ENCODE data around the gene ASAP3.
"Not testable (repeated sequence)": the region's sequence is repeated elsewhere in the genome, so short reads cannot be mapped to it uniquely, and the experiment has no call there.

The ASAP3 gene

DNA sequence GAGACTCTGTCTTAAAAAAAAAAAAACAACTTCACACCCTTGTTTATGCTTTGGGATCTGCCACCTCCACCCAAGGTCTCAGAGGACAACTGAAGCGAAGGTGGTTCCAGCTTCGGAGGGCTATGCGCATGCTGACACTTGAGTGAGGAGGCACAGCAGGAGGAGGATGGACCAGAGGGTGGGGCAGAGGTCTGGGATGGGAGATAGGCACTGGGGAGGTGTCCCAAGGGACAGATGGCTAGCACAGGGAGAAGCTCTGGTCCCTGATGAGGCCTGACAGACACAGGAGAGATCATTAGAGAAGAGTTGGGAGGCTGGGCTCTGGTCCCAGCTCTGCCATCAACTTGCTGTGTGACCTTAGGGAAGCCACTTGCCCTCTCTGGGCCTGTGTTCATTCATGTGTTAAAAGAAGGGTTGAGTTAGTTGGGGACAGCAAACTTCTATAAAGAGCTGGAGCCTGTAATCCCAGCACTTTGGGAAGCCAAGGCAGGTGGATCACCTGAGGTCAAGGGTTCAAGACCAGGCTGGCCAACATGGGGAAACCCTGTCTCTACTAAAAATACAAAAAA is 30.2 kb upstream of the ASAP3 start:
- DNase-seq, result no peak

DNA sequence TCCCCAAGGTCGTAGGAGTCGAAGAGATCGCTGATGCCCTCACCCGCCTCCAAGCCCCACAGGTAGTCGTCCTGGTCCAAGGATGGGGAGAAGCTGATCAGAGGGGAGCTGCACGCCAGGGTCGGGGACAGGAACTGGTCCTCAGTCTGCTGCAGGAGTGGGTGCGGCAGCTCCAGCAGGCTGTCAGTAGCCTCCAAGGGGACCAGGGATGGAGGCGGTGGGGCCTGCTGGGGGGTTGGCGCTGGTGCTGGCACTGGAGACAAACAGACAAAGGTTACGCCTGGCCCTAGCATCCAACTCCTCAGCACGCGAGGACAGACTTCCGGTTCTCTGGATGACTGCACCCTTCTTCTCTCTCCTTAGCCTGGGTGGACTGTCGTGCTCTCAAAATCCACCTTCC is 25.9 kb upstream of the ASAP3 start:
- no peak for DNase-seq

DNA sequence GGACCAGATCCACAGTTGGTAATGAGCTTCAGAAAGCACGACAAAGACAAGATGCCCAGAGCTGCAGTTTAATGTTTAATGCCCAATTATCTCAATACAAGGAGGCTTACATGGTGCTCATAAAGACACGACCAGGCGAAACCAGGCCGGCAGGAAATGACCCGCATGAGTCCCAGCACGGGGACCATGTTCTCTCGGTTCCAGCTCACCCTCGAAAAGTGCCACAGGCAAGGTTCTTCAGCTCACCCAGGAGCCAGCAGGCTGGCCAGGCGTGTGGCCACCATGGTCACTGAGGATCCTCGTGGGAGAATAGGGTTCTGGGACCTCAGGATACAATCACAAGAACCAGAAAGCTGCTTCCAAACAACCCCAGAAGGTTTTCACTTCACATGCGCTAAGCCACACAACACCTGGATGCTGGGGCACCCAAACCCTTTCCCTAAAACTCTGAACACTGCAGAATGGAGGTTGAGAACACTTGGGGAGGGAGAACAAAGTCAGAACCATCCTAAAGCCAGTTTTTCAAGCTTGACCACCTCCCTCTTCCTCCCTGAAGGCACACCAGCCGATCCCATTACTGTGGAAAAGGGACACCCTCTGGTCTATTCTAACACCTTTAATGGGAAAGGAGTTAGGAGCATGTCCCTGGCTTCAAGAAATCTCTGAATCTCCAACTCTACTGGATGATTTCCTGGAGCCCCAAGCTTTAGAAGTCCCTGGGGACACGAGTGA is 22.6 kb upstream of the ASAP3 start:
- DNase-seq, result no peak

DNA sequence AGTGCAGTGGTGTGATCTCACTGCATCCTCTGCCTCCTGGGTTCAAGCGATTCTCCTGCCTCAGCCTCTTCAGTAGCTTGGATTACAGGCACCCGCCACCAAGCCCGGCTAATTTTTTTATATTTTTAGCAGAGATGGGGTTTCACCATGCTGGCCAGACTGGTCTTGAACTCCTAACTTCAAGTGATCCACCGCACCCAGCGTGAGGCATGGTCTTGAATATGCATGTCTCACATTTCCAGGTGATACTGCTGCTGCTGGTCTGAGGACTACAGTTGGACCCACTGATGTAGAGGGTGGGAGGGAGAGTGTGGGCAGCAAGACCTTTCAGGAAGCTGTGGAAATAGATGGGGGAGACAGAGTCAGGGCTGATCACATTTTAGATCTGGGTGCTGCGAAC is 21.9 kb upstream of the ASAP3 start:
- DNase-seq, result no peak

DNA sequence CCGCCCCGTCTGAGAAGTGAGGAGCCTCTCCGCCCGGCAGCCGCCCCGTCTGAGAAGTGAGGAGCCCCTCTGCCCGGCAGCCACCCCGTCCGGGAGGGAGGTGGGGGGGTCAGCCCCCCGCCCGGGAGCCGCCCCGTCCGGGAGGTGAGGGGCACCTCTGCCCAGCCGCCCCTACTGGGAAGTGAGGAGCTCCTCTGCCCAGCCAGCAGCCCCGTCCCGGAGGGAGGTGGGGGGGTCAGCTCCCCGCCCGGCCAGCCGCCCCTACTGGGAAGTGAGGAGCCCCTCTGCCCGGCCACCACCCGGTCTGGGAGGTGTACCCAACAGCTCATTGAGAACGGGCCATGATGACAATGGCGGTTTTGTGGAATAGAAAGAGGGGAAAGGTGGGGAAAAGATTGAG is 20.2 kb upstream of the ASAP3 start:
- DNase-seq, result not testable (repeated sequence)

DNA sequence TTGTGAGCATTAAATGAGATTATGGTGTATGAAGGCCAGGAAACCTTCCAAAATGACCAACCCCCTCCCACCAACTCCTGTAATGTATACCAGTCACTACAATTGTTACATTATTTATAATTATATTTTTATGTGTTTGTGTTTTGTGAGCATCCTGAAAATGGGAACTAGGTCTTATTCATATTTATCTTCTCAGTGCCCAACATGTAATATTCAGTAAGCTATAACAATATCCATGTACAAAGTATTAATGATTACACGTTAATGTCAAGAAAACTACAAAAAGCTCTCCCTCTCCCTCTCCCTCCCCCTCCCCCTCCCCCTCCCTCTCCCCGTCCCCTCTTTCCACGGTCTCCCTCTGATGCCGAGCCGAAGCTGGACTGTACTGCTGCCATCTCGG is 19.0 kb upstream of the ASAP3 start:
- DNase-seq, result no peak

DNA sequence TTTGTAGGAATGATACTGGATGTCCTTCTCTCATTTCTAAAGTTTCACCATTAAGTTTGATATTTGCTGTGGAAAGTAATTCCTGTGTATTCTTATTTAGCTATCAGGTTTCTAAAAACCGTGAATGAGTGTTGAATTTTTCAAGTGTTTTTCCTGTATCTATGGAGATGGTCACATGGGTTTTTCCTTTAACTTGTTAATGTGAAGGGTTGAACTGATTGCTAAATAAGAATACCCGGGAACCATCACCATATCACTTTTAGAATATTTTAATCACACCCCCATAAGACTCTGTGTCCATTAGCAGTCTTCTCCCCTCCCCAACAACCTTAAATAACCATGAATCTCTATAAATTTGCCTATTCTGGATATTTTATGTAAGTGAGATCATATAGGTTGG is 16.5 kb upstream of the ASAP3 start:
- DNase-seq, result no peak

DNA sequence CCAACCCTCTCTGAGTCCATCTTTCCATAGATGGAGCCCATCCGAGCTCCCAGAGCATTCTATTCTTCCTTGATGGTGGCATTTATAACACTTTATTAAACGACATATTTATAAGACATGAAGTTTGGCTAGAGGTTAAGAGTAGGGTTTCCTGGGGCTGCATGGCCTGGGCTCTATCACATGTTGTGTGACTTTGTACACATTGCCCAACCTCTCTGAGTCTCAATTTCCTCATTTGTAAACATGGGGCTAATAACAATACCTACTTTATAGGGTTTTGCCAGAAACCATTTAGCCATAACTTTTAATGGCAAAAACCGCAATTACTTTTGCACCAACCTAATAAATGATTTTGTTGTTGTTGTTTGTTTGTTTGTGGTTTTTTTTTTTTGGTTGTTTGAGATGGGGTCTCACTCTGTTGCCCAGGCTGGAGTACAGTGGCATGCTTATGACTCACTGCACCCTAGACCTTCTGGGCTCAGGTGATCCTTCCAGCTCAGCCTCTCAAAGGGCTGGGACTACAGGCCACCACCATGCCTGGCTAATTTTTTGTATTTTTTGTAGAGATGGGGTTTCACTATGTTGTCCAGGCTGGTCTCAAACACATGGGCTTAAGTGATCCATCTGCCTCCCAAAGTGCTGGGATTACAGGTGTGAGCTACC is 13.9 kb upstream of the ASAP3 start:
- peak; percentile 26 for DNase-seq

DNA sequence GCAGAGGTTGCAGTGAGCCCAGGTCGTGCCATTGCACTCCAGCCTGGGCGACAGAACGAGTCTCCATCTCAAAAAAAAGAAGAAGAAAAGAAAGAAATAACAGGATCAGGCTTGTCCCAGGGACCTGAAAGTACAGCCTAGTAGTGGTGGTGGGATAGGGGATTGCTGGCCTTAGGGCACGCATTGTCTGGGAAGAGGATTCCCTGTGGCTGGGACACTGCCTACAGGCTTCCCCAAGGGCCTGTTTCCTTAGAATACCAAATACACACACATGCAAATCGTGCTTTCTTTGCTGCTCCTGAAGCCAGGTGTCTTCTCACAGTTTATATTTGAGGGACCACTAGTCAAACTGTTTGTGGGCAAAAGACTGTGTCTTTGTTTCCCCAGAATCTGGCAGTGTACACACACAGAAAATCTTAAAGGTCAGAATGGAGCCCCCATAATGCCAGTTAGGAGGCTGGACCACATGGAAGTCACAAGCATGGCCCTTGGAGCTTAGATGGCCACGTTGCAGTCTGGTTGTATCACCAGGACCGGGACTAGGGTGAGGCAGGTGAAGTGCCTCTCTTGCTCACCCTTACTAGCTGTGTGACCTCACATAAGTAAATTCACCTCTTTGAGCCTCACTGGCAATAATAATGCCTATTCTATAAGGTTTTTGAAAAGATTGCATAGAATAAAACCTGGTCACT is 12.7 kb upstream of the ASAP3 start:
- DNase-seq, result no peak

DNA sequence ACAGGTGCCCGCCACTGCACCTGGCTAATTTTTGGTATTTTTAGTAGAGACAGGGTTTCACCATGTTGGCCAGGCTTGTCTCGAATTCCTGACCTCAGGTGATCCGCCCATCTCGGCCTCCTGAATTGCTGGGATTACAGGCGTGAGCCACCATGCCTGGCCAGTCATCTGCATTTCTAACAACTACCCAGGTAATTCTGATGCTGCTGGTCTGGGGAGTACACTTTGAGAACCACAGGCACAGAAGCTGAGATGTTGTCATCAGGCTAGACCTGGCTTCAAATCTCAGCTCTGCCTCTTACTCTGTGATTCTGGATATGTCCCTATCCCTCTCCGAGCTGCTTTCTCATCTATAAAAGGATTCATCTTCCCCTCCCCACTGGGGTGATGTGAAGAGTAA is 10.9 kb upstream of the ASAP3 start:
- DNase-seq, result not testable (repeated sequence)

DNA sequence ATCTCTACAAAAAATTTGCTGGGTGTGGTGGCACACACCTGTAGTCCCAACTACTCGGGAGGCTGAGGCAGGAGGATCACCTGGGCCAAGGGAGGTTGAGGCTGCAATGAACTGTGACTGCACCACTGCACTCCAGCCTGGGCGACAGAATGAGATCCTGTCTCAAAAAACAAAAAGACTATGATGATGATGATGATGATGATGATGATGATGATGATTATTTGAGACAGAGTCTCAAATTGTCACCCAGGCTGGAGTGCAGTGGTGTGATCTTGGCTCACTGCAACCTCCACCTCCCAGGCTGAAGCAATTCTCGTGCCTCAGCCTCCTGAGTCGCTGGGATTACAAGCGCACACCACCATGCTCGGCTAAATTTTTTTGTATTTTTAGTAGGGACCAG is 8.8 kb upstream of the ASAP3 start:
- not testable (repeated sequence) for DNase-seq

DNA sequence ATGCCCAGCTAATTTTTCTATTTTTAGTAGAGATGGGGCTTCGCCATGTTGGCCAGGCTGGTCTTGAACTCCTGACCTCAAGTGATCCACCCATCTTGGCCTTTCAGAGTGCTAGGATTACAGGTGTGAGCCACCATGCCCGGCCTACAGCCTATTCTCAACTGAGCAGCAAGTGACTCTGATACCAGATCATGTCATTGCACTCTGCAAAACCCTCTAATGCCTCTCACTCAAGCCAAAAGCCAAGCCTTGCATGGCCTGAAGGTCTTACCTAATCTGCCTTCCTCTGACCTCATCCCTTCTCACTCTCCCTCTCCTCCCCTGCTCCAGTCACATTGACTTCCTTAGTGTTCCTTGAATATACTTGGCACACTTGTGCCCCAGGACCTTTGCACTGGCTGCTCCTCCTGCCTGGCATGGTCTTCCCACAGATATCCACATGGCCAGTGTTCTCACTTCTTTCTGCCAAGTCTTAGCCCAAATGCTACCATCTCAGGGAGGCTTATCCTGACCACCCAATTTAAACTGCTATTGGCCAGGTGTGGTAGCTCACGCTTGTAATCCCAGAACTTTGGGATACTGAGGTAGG is 8.2 kb upstream of the ASAP3 start:
- DNase-seq, result no peak

DNA sequence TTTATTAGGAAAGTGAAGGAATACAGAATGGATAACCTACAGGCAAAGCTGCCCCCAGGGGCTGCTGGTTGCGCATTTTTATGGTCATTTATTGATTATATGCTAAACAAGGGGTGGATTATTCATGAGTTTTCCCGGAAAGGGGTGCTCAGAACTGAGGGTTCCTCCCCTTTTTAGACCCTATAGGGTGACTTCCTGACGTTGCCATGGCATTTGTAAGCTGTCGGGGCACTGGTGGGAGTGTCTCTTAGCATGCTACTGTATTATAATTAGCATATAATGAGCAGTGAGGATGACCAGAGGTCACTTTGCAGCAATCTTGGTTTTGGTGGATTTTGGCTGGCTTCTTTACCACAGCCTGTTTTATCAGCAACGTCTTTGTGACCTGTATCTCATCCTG is 5.9 kb upstream of the ASAP3 start:
- no peak for DNase-seq

DNA sequence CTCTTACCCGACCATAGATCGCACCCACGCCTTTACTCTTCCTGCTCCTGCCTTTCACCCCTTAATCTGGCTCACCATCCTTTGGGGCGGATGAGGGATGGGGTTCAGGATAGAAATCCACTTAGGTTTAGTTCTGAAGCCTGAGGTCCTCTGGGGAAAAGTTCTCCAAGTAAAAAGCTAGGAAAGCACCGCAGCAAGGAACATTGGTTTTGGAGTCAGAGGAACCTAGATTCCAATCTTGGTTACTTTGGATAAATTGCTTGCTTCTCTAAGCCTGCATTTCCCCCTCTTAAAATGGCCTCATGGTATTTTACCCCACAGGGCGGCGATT is 988 bp upstream of the ASAP3 start:
- DNase-seq, result no peak

DNA sequence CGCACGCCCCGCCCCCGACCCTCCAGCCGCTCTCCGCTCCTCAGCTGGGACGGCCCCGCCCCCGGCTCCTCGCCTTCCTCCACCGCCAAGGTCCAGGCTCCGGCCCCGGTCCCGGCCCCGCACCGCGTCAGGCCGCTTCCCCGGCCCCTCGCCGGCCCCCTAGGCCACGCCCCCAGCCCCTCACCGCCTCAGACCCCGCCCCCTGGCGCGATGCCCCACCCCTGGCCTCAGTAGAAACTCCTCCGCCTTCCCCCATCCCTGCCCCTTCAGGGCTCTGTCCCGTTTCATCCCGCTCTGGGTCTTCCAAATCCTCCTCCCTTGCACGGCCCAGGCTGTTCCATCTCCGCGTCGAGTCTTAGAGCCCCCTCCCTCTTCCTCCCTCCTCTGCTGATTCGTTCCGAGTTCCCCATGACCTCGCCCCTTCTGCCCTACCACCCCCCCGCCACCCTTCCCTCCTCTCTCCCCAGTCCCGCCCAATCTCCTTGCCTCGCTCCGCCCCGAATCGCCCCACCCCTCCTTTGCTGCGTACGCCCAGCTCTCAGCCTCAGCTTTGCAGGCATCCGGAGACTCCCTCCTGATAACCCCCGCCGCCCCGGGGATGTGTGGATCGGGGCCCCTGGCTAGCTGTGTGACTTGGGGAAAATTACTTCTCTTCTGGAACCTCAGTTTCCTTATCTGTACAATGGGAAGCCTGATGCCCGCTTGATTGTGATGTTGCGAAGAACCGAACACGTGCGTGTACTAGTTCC is 448 bp upstream of the ASAP3 start:
- peak; percentile 95 for DNase-seq

DNA sequence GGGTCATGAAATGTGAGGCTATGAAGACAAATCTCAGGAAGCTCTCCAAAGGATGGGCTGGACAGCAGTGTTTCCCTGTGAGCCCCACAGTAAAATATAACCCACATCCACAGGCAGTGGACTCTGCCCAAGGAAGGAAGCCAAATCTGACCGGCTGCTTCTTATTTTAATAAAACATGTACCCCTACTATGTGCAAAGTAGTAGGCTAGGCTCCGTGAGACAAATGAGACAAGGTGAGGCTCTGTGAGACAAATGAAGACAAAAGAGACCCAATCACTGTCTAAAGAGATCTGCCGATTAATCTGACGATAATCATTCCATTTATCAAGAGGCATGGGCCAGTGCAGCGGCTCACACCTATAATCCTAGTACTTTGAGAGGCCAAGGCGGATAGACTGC is 2.1 kb downstream of the ASAP3 start:
- no peak for DNase-seq

DNA sequence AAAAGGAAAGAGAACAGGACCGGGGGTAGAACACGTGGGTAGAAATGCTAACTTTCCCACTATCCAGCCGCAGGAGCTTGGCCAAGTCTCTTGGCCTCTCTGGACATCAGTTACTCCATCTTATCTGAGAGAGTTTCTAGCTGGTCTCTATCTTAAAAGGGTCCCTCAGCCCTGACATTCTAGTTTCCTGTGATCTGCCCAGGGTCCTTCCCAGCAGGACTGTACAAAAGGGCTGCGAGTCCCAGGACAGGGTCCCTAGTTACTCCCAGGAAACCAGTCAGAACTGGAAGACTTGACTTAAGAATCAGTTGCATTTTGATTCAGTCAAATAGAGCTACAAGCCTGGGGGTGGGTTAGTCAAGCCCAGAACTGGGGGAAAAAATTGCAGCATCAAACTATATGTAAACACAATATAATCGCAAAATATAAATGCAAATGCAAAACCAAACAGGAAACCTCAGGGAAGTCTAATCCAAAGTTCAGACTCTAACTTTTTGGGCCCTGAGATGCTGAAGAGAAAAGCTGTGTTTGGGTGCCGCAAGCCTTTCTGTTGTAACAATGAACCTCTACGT is 2.9 kb downstream of the ASAP3 start:
- DNase-seq, result no peak

DNA sequence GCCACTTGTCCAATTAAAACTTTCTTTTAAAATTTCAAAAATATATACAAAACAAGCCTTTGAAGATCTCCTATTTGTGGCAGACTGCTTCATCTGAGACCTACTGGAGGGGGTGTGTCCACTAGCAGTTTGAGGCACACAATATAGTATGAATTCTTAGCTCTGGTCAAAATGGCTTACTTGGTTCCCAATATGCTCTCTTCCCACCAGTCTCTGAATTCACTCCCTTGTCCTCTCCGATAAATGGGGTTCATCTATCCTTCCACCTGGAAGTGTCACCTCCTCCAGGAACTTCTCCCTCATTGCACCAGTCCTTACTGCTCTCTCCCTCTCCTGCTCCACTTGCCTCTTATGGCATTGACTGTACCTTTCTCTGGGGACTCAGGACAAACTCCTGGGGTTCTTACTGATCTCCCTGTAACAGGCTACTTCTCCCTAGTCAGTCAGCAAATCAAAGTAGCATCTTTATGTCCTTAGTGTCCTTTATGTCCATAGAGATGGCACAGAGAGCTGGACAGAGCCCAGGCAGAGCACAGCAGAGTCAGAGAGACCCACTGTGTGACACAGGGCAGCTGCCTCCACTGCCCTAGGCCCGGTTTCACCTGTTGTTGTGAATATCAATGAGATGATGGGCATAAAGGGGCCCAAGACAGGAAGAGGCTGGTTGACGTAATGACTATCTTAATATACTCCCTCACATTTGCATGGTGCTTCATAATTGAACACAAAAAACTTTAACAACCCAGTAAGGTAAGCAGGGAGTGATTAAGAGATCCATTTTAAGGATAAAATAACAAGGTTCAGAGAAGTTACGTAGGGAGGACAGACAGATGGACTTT is 3.6 kb downstream of the ASAP3 start:
- no peak for DNase-seq

DNA sequence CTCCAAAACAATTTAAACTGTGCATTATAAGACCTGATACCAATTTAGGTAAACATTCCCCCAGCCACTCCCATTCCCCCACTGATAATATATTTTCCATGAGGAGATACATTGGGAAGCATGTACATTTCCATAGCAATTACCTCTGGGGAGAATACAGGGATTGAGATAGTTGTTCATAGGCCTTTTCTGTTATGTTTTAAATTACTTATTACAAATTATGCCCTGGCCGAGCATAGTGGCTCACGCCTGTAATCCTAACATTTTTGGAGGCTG is 4.4 kb downstream of the ASAP3 start:
- DNase-seq, result no peak

DNA sequence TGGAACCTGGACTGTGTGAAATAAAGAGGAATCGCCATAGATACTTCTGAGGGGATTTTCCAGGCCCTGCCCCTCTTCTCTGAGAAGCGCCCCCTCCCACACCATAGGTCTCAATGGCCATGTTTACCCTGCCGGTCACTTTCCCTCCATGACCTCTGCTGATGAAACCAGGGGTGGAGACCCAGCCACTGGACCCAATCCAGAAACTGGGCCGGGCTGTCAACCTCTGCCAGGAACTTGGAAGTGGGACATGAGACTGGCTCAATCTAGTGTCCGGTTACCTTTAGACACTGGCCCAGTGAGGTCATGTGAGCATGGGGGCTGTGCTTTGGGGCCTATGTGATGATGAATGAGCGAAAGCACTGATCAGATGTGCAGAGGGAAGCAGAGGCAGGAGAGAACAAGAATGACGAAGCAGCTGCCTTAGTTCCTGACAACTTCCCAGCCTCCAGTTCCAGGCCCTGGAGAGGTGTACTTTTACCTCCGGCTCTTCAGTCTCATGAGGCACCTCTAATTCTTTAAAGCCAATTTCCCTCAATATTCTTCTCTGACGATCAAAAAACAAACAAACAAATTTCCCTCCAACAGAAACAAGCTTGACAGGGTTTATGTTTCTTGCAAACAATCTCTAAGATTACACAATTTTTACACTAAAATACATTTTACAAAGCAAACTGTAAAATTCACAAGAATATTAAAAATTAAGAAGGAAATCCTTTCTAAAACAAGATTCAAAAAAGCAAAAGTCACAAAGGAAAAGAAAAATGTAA is 4.9 kb downstream of the ASAP3 start:
- no peak for DNase-seq
